K562 (cell line): Measurements from ENCODE around the gene SENP3. TPM values are rescaled to one million over a fixed set of nuclear protein-coding genes. Genes with fewer than 3 reads are reported as not detected.

Source experiments
- BRD9 ChIP-seq: fragments of 450-650 bp; IDR thresholded peaks from 2 replicates; pipeline ENCODE4 v1.6.1; 2018; ENCODE audit warnings: low read depth; ENCODE audit not compliant: partially characterized antibody
- GATAD2A ChIP-seq: fragments of 450-650 bp; IDR thresholded peaks from 2 replicates; pipeline ENCODE4 v1.6.1; 2017
- MAFK ChIP-seq: IDR thresholded peaks from 2 replicates; pipeline ENCODE4 v1.6.1; 2011; ENCODE audit warnings: low read length, improper control_type of control experiment
- NCOR1 ChIP-seq: fragments of 450-650 bp; IDR thresholded peaks from 2 replicates; pipeline ENCODE4 v1.6.1; 2016; ENCODE audit warnings: mild to moderate bottlenecking, moderate library complexity
- RFX7 ChIP-seq: fragments of 250-450 bp; sonication (Bioruptor Pico); IDR thresholded peaks from 2 replicates; pipeline ENCODE4 v1.5.1; 2021; ENCODE audit warnings: mild to moderate bottlenecking
- SMARCA5 ChIP-seq: fragments of 450-650 bp; IDR thresholded peaks from 2 replicates; pipeline ENCODE4 v1.6.1; 2016
- SMARCE1 ChIP-seq: fragments of 450-650 bp; IDR thresholded peaks from 2 replicates; pipeline ENCODE4 v1.7.1; 2016; ENCODE audit warnings: mild to moderate bottlenecking
- YBX1 ChIP-seq: fragments of 450-650 bp; IDR thresholded peaks from 2 replicates; pipeline ENCODE4 v1.7.1; 2016; ENCODE audit warnings: mild to moderate bottlenecking
- ZBTB1 ChIP-seq: sonication (generic); formaldehyde crosslinking; IDR thresholded peaks from 2 replicates; pipeline ENCODE4 v1.8.1; 2023; ENCODE audit warnings: missing genetic modification reagents, low read depth, mild to moderate bottlenecking, borderline replicate concordance
- ZC3H11A ChIP-seq: IDR thresholded peaks from 2 replicates; pipeline ENCODE4 v1.6.1; 2012; ENCODE audit warnings: low read depth, low read length, improper control_type of control experiment
- ZNF830 ChIP-seq: fragments of 250-450 bp; sonication (Bioruptor Pico); IDR thresholded peaks from 2 replicates; pipeline ENCODE4 v1.5.0; 2021; ENCODE audit warnings: mild to moderate bottlenecking
- polyA plus RNA-seq, 8 experiments: library from polyadenylated mRNA; depleted of rRNA in 4 of 8; stranded (reverse) in 5 of 8; unstranded in 3 of 8; fragments of >200 nt; fragmentation: Nextera tagmentation in 2 of 8; fragmentation: Illumina TruSeq in 1 of 8; extraction: Ambion mirVana in 2 of 8; extraction: Trizol in 1 of 8; gene quantifications; 2 replicates each; pipeline versions ENCODE4 v1.2.1 to v1.2.3, GENCODE V29; 2011 to 2014; ENCODE audit warnings: inconsistent platforms in 1 of 8, missing spikeins in 1 of 8
- total RNA-seq, 7 experiments: library from RNA; depleted of rRNA in 6 of 7; stranded (reverse); fragments of >200 nt in 6 of 7; fragmentation: Illumina TruSeq in 2 of 7; extraction: Trizol in 2 of 7; gene quantifications; 2 replicates each; pipeline versions ENCODE4 v1.2.1 to v1.2.3, GENCODE V29; 2011 to 2021; ENCODE audit warnings: low replicate concordance in 1 of 7
- TF ChIP-seq, protein P1 (sequence below): fragments of 450-650 bp; formaldehyde crosslinking; conservative IDR thresholded peaks from 2 replicates; pipeline ENCODE4 v1.4.0; 2022; ENCODE audit warnings: mild to moderate bottlenecking, missing genetic modification characterization
- TF ChIP-seq, protein P2 (sequence below), 2 experiments: IDR thresholded peaks; 2 replicates each; pipeline ENCODE4 v1.6.1; 2012; ENCODE audit warnings: improper control_type of control experiment in 2 of 2, low read depth in 2 of 2, low read length in 2 of 2, borderline replicate concordance in 1 of 2
- TF ChIP-seq, protein P3 (sequence below): fragments of 250-450 bp; sonication (Bioruptor Pico); IDR thresholded peaks from 2 replicates; pipeline ENCODE4 v1.4.0; 2020; ENCODE audit warnings: mild to moderate bottlenecking, moderate library complexity
- TF ChIP-seq, protein P4 (sequence below): fragments of 250-450 bp; sonication (Bioruptor Pico); IDR thresholded peaks from 2 replicates; pipeline ENCODE4 v1.8.0; 2022; ENCODE audit warnings: moderate library complexity, mild to moderate bottlenecking, inconsistent platforms
- TF ChIP-seq, protein P5 (sequence below): fragments of 250-450 bp; sonication (Bioruptor Pico); IDR thresholded peaks from 2 replicates; pipeline ENCODE4 v1.8.0; 2021; ENCODE audit warnings: borderline replicate concordance, mild to moderate bottlenecking, moderate library complexity; ENCODE audit not compliant: poor library complexity, severe bottlenecking
- TF ChIP-seq, protein P6 (sequence below), 2 experiments: fragments of 450-650 bp; IDR thresholded peaks; 2 replicates each; pipeline ENCODE4 v1.6.1; 2016

SENP3 gene
- total and polyA plus RNA-seq, 9 of the 15 experiments (the other 6 are each of a cell fraction or from before 2014, with no cell fraction given), result 0.63 to 102 (median 78.8) TPM

DNA sequence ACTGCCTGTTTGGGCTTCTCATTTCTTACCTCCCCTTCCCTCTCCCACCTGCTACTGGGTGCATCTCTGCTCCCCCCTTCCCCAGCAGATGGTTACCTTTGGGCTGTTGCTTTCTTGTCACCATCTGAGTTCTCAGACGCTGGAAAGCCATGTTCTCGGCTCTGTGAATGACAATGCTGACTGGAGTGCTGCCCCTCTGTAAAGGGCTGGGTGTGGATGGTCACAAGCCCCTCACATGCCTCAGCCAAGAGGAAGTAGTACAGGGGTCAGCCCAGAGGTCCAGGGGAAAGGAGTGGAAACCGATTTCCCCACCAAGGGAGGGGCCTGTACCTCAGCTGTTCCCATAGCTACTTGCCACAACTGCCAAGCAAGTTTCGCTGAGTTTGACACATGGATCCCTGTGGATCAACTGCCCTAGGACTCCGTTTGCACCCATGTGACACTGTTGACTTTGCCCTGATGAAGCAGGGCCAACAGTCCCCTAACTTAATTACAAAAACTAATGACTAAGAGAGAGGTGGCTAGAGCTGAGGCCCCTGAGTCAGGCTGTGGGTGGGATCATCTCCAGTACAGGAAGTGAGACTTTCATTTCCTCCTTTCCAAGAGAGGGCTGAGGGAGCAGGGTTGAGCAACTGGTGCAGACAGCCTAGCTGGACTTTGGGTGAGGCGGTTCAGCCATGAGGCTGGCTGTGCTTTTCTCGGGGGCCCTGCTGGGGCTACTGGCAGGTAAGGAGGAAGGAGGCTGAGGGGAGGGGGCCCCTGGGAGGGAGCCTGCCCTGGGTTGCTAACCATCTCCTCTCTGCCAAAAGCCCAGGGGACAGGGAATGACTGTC is 17.5 kb downstream of the SENP3 start, which contains the start of gene CD68 (continued):
- TF ChIP-seq, protein P1, sequence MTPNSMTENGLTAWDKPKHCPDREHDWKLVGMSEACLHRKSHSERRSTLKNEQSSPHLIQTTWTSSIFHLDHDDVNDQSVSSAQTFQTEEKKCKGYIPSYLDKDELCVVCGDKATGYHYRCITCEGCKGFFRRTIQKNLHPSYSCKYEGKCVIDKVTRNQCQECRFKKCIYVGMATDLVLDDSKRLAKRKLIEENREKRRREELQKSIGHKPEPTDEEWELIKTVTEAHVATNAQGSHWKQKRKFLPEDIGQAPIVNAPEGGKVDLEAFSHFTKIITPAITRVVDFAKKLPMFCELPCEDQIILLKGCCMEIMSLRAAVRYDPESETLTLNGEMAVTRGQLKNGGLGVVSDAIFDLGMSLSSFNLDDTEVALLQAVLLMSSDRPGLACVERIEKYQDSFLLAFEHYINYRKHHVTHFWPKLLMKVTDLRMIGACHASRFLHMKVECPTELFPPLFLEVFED (CRISPR knock-in tag), result peak; percentile 58; the same call in 1 of the 2 replicates
- TF ChIP-seq ZBTB1 (no peak), GATAD2A (no peak), ZNF830 (CRISPR knock-in tag) (no peak), YBX1 (no peak), NCOR1 (peak; percentile 55), MAFK (no peak), BRD9 (no peak), RFX7 (CRISPR knock-in tag) (0 out of 2 replicates have a peak, but pooled peaks have one; percentile 38), SMARCA5 (no peak), SMARCE1 (no peak), ZC3H11A (no peak)
- TF ChIP-seq, protein P2, sequence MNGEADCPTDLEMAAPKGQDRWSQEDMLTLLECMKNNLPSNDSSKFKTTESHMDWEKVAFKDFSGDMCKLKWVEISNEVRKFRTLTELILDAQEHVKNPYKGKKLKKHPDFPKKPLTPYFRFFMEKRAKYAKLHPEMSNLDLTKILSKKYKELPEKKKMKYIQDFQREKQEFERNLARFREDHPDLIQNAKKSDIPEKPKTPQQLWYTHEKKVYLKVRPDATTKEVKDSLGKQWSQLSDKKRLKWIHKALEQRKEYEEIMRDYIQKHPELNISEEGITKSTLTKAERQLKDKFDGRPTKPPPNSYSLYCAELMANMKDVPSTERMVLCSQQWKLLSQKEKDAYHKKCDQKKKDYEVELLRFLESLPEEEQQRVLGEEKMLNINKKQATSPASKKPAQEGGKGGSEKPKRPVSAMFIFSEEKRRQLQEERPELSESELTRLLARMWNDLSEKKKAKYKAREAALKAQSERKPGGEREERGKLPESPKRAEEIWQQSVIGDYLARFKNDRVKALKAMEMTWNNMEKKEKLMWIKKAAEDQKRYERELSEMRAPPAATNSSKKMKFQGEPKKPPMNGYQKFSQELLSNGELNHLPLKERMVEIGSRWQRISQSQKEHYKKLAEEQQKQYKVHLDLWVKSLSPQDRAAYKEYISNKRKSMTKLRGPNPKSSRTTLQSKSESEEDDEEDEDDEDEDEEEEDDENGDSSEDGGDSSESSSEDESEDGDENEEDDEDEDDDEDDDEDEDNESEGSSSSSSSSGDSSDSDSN (IDR thresholded peaks at IDR 0.05; ENCODE audit: borderline replicate concordance in 1 of 2, low read depth in 2 of 2, low read length in 2 of 2), result no peak
- TF ChIP-seq, protein P3, sequence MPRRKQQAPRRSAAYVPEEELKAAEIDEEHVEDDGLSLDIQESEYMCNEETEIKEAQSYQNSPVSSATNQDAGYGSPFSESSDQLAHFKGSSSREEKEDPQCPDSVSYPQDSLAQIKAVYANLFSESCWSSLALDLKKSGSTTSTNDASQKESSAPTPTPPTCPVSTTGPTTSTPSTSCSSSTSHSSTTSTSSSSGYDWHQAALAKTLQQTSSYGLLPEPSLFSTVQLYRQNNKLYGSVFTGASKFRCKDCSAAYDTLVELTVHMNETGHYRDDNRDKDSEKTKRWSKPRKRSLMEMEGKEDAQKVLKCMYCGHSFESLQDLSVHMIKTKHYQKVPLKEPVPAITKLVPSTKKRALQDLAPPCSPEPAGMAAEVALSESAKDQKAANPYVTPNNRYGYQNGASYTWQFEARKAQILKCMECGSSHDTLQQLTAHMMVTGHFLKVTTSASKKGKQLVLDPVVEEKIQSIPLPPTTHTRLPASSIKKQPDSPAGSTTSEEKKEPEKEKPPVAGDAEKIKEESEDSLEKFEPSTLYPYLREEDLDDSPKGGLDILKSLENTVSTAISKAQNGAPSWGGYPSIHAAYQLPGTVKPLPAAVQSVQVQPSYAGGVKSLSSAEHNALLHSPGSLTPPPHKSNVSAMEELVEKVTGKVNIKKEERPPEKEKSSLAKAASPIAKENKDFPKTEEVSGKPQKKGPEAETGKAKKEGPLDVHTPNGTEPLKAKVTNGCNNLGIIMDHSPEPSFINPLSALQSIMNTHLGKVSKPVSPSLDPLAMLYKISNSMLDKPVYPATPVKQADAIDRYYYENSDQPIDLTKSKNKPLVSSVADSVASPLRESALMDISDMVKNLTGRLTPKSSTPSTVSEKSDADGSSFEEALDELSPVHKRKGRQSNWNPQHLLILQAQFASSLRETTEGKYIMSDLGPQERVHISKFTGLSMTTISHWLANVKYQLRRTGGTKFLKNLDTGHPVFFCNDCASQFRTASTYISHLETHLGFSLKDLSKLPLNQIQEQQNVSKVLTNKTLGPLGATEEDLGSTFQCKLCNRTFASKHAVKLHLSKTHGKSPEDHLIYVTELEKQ (CRISPR knock-in tag), result no peak
- TF ChIP-seq, protein P4, sequence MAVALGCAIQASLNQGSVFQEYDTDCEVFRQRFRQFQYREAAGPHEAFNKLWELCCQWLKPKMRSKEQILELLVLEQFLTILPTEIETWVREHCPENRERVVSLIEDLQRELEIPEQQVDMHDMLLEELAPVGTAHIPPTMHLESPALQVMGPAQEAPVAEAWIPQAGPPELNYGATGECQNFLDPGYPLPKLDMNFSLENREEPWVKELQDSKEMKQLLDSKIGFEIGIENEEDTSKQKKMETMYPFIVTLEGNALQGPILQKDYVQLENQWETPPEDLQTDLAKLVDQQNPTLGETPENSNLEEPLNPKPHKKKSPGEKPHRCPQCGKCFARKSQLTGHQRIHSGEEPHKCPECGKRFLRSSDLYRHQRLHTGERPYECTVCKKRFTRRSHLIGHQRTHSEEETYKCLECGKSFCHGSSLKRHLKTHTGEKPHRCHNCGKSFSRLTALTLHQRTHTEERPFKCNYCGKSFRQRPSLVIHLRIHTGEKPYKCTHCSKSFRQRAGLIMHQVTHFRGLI (CRISPR knock-in tag), result no peak
- TF ChIP-seq, protein P5, sequence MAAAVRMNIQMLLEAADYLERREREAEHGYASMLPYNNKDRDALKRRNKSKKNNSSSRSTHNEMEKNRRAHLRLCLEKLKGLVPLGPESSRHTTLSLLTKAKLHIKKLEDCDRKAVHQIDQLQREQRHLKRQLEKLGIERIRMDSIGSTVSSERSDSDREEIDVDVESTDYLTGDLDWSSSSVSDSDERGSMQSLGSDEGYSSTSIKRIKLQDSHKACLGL (CRISPR knock-in tag), result no peak
- TF ChIP-seq, protein P6, sequence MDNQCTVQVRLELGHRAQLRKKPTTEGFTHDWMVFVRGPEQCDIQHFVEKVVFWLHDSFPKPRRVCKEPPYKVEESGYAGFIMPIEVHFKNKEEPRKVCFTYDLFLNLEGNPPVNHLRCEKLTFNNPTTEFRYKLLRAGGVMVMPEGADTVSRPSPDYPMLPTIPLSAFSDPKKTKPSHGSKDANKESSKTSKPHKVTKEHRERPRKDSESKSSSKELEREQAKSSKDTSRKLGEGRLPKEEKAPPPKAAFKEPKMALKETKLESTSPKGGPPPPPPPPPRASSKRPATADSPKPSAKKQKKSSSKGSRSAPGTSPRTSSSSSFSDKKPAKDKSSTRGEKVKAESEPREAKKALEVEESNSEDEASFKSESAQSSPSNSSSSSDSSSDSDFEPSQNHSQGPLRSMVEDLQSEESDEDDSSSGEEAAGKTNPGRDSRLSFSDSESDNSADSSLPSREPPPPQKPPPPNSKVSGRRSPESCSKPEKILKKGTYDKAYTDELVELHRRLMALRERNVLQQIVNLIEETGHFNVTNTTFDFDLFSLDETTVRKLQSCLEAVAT (IDR thresholded peaks at IDR 0.05), result 0 out of 4 replicates have a peak, but pooled peaks of 1 of the 2 experiments have one; percentile 6
